ENCODE results near the gene NAA40. TPM values are rescaled to one million over a fixed set of nuclear protein-coding genes. Genes with fewer than 3 reads are reported as not detected.

Gene NAA40
- total RNA-seq, 2 donors from 2014 or later: 10.3 to 11.3 TPM

- intact Hi-C loops (cut with DNase I): no loop called here
- DNase-seq (ENCODE audit: low spot score): no peak
These were observed 27.4 kb upstream of the NAA40 start for GRCh38 chr11:63911440-63911839.

- intact Hi-C loops (cut with DNase I): no loop called here
- no peak for DNase-seq (ENCODE audit: low spot score)
These were observed 26.9 kb upstream of the NAA40 start for GRCh38 chr11:63911876-63912275.

GRCh38 chr11:63912678-63913077, 26.1 kb upstream of the NAA40 start:
- intact Hi-C loops (cut with DNase I): no loop called here
- no peak for DNase-seq (ENCODE audit: low spot score)

GRCh38 chr11:63913866-63914830, 24.7 kb upstream of the NAA40 start:
- no peak for DNase-seq (ENCODE audit: low spot score)
- intact Hi-C loops (cut with DNase I): no loop called here

GRCh38 chr11:63914896-63915691, 23.7 kb upstream of the NAA40 start:
- intact Hi-C loops (cut with DNase I): no loop called here

GRCh38 chr11:63915961-63916836, 22.6 kb upstream of the NAA40 start:
- intact Hi-C loops (cut with DNase I): no loop called here
- DNase-seq (ENCODE audit: low spot score): no peak

More at GRCh38 chr11:63914896-63915691, 23.7 kb upstream of the NAA40 start:
- no peak for DNase-seq (ENCODE audit: low spot score)

GRCh38 chr11:63916837-63917691, 21.7 kb upstream of the NAA40 start, which contains the start of gene RCOR2:
TSS of gene RCOR2 (minus strand) at chr11:63917164. CDS start at chr11:63916456, 708 bp downstream.
- peak; percentile 93 for DNase-seq (ENCODE audit: low spot score)
- intact Hi-C loops (cut with DNase I): no loop called here

GRCh38 chr11:63917692-63918506, 20.9 kb upstream of the NAA40 start:
- DNase-seq (ENCODE audit: low spot score): no peak
- intact Hi-C loops (cut with DNase I): no loop called here

GRCh38 chr11:63918507-63919191, 20.2 kb upstream of the NAA40 start:
- intact Hi-C loops (cut with DNase I): no loop called here
- DNase-seq (ENCODE audit: low spot score): no peak

- intact Hi-C loops (cut with DNase I): no loop called here
- no peak for DNase-seq (ENCODE audit: low spot score)
These were observed 19.3 kb upstream of the NAA40 start for GRCh38 chr11:63919267-63920125.

- intact Hi-C loops (cut with DNase I): no loop called here
- DNase-seq (ENCODE audit: low spot score): peak; percentile 90
These were observed 18.5 kb upstream of the NAA40 start for GRCh38 chr11:63920126-63920938.

- intact Hi-C loops (cut with DNase I): no loop called here
- DNase-seq (ENCODE audit: low spot score): no peak
These were observed 17.8 kb upstream of the NAA40 start for GRCh38 chr11:63920939-63921417.

- intact Hi-C loops (cut with DNase I): no loop called here
- no peak for DNase-seq (ENCODE audit: low spot score)
These were observed 16.1 kb upstream of the NAA40 start for GRCh38 chr11:63922673-63923192.

GRCh38 chr11:63923319-63923718, 15.5 kb upstream of the NAA40 start:
- intact Hi-C loops (cut with DNase I): no loop called here
- no peak for DNase-seq (ENCODE audit: low spot score)

- DNase-seq (ENCODE audit: low spot score): no peak
- intact Hi-C loops (cut with DNase I): no loop called here
These were observed 9.2 kb upstream of the NAA40 start for GRCh38 chr11:63929616-63930015.
